HepG2 (cell line): ENCODE data around the gene MNT. TPM values are rescaled to one million over a fixed set of nuclear protein-coding genes. Genes with fewer than 3 reads are reported as not detected.

ENCODE experiments used
- ARID3A ChIP-seq: IDR thresholded peaks from 2 replicates; pipeline ENCODE4 v1.6.1; 2012; ENCODE audit warnings: low read depth, low read length, improper control_type of control experiment
- ERF ChIP-seq: IDR thresholded peaks from 2 replicates; pipeline ENCODE4 v1.6.1; 2018; ENCODE audit warnings: missing biosample characterization, missing genetic modification reagents
- KDM5B ChIP-seq: sonication (generic); formaldehyde crosslinking; IDR thresholded peaks from 2 replicates; pipeline ENCODE4 v1.4.0; 2020; ENCODE audit warnings: missing genetic modification reagents, mild to moderate bottlenecking, borderline replicate concordance
- KIAA2018 ChIP-seq: sonication (generic); formaldehyde crosslinking; IDR thresholded peaks from 2 replicates; pipeline ENCODE4 v1.5.0; 2020; ENCODE audit warnings: mild to moderate bottlenecking, missing genetic modification reagents, borderline replicate concordance
- NFAT5 ChIP-seq: sonication (generic); formaldehyde crosslinking; IDR thresholded peaks from 2 replicates; pipeline ENCODE4 v1.4.0; 2020; ENCODE audit warnings: missing genetic modification reagents
- PRDM15 ChIP-seq: sonication (generic); formaldehyde crosslinking; IDR thresholded peaks from 2 replicates; pipeline ENCODE4 v1.4.0; 2020; ENCODE audit warnings: missing genetic modification reagents
- SALL2 ChIP-seq: sonication (generic); formaldehyde crosslinking; IDR thresholded peaks from 2 replicates; pipeline ENCODE4 v1.8.1; 2023; ENCODE audit warnings: mild to moderate bottlenecking, missing genetic modification reagents, inconsistent platforms
- ZNF33A ChIP-seq: sonication (generic); formaldehyde crosslinking; IDR thresholded peaks from 2 replicates; pipeline ENCODE4 v1.5.1; 2020; ENCODE audit warnings: missing genetic modification reagents, mild to moderate bottlenecking, moderate library complexity, borderline replicate concordance
- ZZZ3 ChIP-seq: sonication (generic); formaldehyde crosslinking; IDR thresholded peaks from 2 replicates; pipeline ENCODE4 v1.4.0; 2020; ENCODE audit warnings: missing genetic modification reagents, mild to moderate bottlenecking, borderline replicate concordance
- polyA plus RNA-seq, 8 experiments: library from polyadenylated mRNA; depleted of rRNA in 3 of 8; stranded (reverse) in 7 of 8; unstranded in 1 of 8; fragments of >200 nt; fragmentation: Illumina TruSeq in 4 of 8; extraction: Trizol in 4 of 8; gene quantifications; 2 replicates each; pipeline versions ENCODE4 v1.2.1 to v1.2.3, GENCODE V29; 2011 to 2016; ENCODE audit warnings: low read depth in 4 of 8, missing spikeins in 1 of 8, mixed read lengths in 1 of 8; ENCODE audit not compliant: insufficient read depth in 1 of 8
- total RNA-seq, 5 experiments: library from RNA; depleted of rRNA; stranded (reverse); fragments of >200 nt; fragmentation: Illumina TruSeq; extraction: Trizol; gene quantifications; 2 replicates each; pipeline ENCODE4 v1.2.3, GENCODE V29; 2016; ENCODE audit warnings: low read depth in 1 of 5

MNT gene
- total and polyA plus RNA-seq, 2 of the 13 experiments (the other 11 are each of a cell fraction or from before 2014, with no cell fraction given), result 2.1 to 3.5 TPM

GRCh38 chr17:2400877-2401425 is at the start of gene MNT (continued):
- TF ChIP-seq PRDM15 (peak; percentile 95), KIAA2018 (no peak), ARID3A (no peak), ZZZ3 (CRISPR knock-in tag) (no peak), ERF (CRISPR knock-in tag) (peak; percentile 30; the same call in 1 of the 2 replicates), SALL2 (CRISPR knock-in tag) (no peak), ZNF33A (no peak), NFAT5 (no peak), KDM5B (CRISPR knock-in tag) (no peak)
